Measurements from ENCODE around the gene LDLRAD4. TPM values are rescaled to one million over a fixed set of nuclear protein-coding genes. Genes with fewer than 3 reads are reported as not detected.

The LDLRAD4 gene
- total and polyA plus RNA-seq, 2 experiments from 2014 or later, result 0.73 to 1.9 TPM

- Mint-ChIP-seq H3K4me1 (no peaks in the 10 kb centered on the region), H3K4me3 (no peak overlapping the region), H3K27ac (no peak overlapping the region), H3K36me3 (ENCODE audit: low read depth) (peaks cover 13% of the 10 kb centered on the region; the same call in 2 of the 3 replicates), H3K9me3 (peaks cover 34% of the 10 kb centered on the region), H3K27me3 (ENCODE audit: insufficient read depth, low read depth, poor library complexity) (no peaks in the 10 kb centered on the region)
- Histone ChIP-seq H3K4me3 (no peak overlapping the region), H3K4me1 (ENCODE audit: insufficient read depth) (no peaks in the 10 kb centered on the region), H4K20me1 (replicated peaks; ENCODE audit: insufficient read depth) (no peaks in the 10 kb centered on the region), H3F3A (replicated peaks; ENCODE audit: low read depth) (no peaks in the 10 kb centered on the region), H3K4me2 (no peak overlapping the region), H3K27me3 (ENCODE audit: insufficient read depth) (no peaks in the 10 kb centered on the region), H3K36me3 (ENCODE audit: insufficient read depth) (0 out of 2 replicates have a peak, but pooled peaks cover 5% of the 10 kb centered on the region), H3K9me2 (ENCODE audit: insufficient read depth) (no peaks in the 10 kb centered on the region; the same call in 1 of the 2 replicates), H3K27ac (ENCODE audit: low read depth) (no peak overlapping the region), H2AFZ (no peak overlapping the region), H3K79me2 (replicated peaks; ENCODE audit: insufficient read depth) (no peaks in the 10 kb centered on the region)
- TF ChIP-seq ZNF114 (CRISPR knock-in tag; IDR thresholded peaks at IDR 0.05) (no peak), STAT1 (IDR thresholded peaks at IDR 0.05; ENCODE audit: unreplicated experiment) (no peak), CTCF (conservative IDR thresholded peaks at IDR 0.05; ENCODE audit: low read depth in 2 of 2) (no peak), EZH2phosphoT487 (IDR thresholded peaks at IDR 0.05; ENCODE audit: unreplicated experiment) (no peak), JUNB (IDR thresholded peaks at IDR 0.05; ENCODE audit: unreplicated experiment) (no peak), REST (IDR thresholded peaks at IDR 0.05; ENCODE audit: unreplicated experiment) (no peak)
- ATAC-seq, result no peak
- DNase-seq (ENCODE audit: low spot score), result peak; percentile 6
Observed at GRCh38 chr18:13597068-13597467, 378.5 kb downstream of the LDLRAD4 start.

GRCh38 chr18:13598591-13598990, 380.0 kb downstream of the LDLRAD4 start:
- H3F3A ChIP-seq (replicated peaks; ENCODE audit: low read depth), result no peaks in the 10 kb centered on the region
- no peaks in the 10 kb centered on the region; the same call in 1 of the 2 replicates for H3K9me2 ChIP-seq (ENCODE audit: insufficient read depth)
- H3K27me3 ChIP-seq (ENCODE audit: insufficient read depth), result no peaks in the 10 kb centered on the region
- Mint-ChIP-seq H3K4me1 (no peaks in the 10 kb centered on the region), H3K27ac (no peak overlapping the region), H3K4me3 (no peak overlapping the region), H3K9me3 (peaks cover 34% of the 10 kb centered on the region), H3K36me3 (ENCODE audit: low read depth) (peaks cover 13% of the 10 kb centered on the region; the same call in 2 of the 3 replicates), H3K27me3 (ENCODE audit: insufficient read depth, low read depth, poor library complexity) (no peaks in the 10 kb centered on the region)
- no peak overlapping the region for H3K27ac ChIP-seq (ENCODE audit: low read depth)
- 0 out of 2 replicates have a peak, but pooled peaks cover 5% of the 10 kb centered on the region for H3K36me3 ChIP-seq (ENCODE audit: insufficient read depth)
- no peaks in the 10 kb centered on the region for H3K4me1 ChIP-seq (ENCODE audit: insufficient read depth)
- ATAC-seq, result no peak
- no peaks in the 10 kb centered on the region for H3K79me2 ChIP-seq (replicated peaks; ENCODE audit: insufficient read depth)
- no peaks in the 10 kb centered on the region for H4K20me1 ChIP-seq (replicated peaks; ENCODE audit: insufficient read depth)
- no peak for DNase-seq (ENCODE audit: low spot score)
- no peak overlapping the region for H2AFZ ChIP-seq
- H3K4me2 ChIP-seq, result no peak overlapping the region
- H3K4me3 ChIP-seq, result no peak overlapping the region
- TF ChIP-seq POLR2AphosphoS5 (IDR thresholded peaks at IDR 0.05; ENCODE audit: low read depth), result no peak
- no peak for TF ChIP-seq REST (IDR thresholded peaks at IDR 0.05; ENCODE audit: unreplicated experiment)

Measured in GM23338 (cell line).